GM21526 (cell line): ENCODE measurements around the gene CKLF.

ENCODE experiments used
- ATAC-seq: cut with Tn5 transposase; IDR thresholded peaks from one replicate; pipeline ENCODE4 v1.9.1; 2021; ENCODE audit warnings: moderate library complexity; ENCODE audit not compliant: unreplicated experiment, low FRiP score

The CKLF gene

GRCh38 chr16:66516808-66517585 is 35.4 kb upstream of the CKLF start:
- peak; percentile 94 for ATAC-seq

GRCh38 chr16:66517586-66518263 is 34.7 kb upstream of the CKLF start:
- ATAC-seq, result no peak

- ATAC-seq, result no peak
Observed at GRCh38 chr16:66519482-66520373, 32.6 kb upstream of the CKLF start.

- no peak for ATAC-seq
Observed at GRCh38 chr16:66520406-66521170, 31.8 kb upstream of the CKLF start.

- ATAC-seq, result no peak
Observed at GRCh38 chr16:66521252-66521713, 31.1 kb upstream of the CKLF start.

- ATAC-seq, result peak; percentile 48
Observed at GRCh38 chr16:66521951-66522771, 30.2 kb upstream of the CKLF start.

GRCh38 chr16:66522816-66523590 is 29.4 kb upstream of the CKLF start:
- no peak for ATAC-seq

GRCh38 chr16:66523861-66524354 is 28.5 kb upstream of the CKLF start:
- ATAC-seq, result peak; percentile 41

GRCh38 chr16:66524601-66525164 is 27.7 kb upstream of the CKLF start:
- peak; percentile 70 for ATAC-seq

GRCh38 chr16:66525396-66526180 is 26.8 kb upstream of the CKLF start:
- ATAC-seq, result no peak

GRCh38 chr16:66528294-66528693 is 24.1 kb upstream of the CKLF start:
- ATAC-seq, result no peak

- no peak for ATAC-seq
Observed at GRCh38 chr16:66529475-66529874, 22.9 kb upstream of the CKLF start.

- ATAC-seq, result no peak
Observed at GRCh38 chr16:66534376-66534799, 18.0 kb upstream of the CKLF start.

- no peak for ATAC-seq
Observed at GRCh38 chr16:66536525-66536924, 15.9 kb upstream of the CKLF start.

GRCh38 chr16:66537236-66537635 is 15.1 kb upstream of the CKLF start:
- ATAC-seq, result no peak

- no peak for ATAC-seq
Observed at GRCh38 chr16:66538910-66539309, 13.5 kb upstream of the CKLF start.
